SK-N-MC (cell line): ENCODE measurements around the gene SCMH1.

Experiments
- EZH2 ChIP-seq: fragments of 200-600 bp; sonication (generic); IDR thresholded peaks from one replicate; pipeline ENCODE4 v1.6.1; 2017; ENCODE audit warnings: antibody characterized with exemption
- FOXP2 ChIP-seq: optimal IDR thresholded peaks from 2 replicates; pipeline ENCODE3; 2011; ENCODE audit warnings: mild to moderate bottlenecking, moderate library complexity; ENCODE audit not compliant: insufficient read depth; ENCODE audit errors: extremely low read length, control extremely low read depth
- POLR2AphosphoS5 ChIP-seq: IDR thresholded peaks from 2 replicates; pipeline ENCODE4 v1.6.1; 2012; ENCODE audit warnings: mild to moderate bottlenecking, low read depth, low read length, borderline replicate concordance

DNA sequence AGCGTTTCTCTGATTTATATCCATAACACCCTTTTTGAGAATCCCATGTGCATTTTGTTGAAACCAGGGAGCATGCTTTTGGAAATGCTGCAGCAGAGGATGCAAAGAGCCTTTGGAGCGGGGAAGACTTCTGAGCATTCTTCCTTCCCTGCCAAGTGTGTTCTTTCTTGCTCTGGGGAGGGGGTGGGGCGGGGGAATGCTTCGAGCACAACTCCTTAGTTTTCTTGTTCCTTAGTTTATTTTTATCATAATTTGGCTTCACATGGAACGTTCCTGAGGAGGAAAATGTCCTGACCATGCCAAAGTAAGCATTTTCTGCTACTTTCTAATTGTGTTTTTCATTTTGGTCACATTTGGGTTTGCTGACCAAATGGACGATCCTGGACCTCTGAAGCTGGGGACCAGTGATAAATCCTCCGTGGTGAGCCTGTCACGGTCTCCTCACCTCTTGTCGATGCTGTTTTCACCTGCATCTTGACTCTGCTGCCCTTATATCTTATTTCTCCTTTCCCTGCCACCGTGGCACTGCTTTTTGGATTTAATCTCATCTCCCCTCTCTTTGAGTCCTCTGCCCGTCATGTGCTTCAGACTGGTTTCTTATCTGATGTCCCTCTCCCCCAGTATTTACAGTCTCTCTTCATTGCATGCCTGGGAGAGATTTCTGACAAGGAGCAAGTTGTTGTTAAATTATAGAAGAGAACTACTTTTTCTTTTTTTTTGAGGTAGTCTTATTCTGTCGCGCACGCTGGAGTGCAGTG lies 260.2 kb downstream of the SCMH1 start:
- TF ChIP-seq EZH2, result no peak
- TF ChIP-seq POLR2AphosphoS5, result no peak
- TF ChIP-seq FOXP2, result no peak
